HCT116 (cell line): ENCODE measurements around the gene KRTAP5-3. TPM values are rescaled to one million over a fixed set of nuclear protein-coding genes. Genes with fewer than 3 reads are reported as not detected.

ENCODE experiments used
- ATAC-seq: fragments of 200-7000 bp; cut with Tn5 transposase; 2 replicates; pipeline ENCODE4 v1.9.1; 2020; ENCODE audit warnings: mild to moderate bottlenecking, moderate library complexity
- BruUV-seq: library from RNA; stranded (reverse); fragments of 400-500 nt; replicated peaks from 2 replicates; lab custom pipeline; 2021; lab: Mats Ljungman, UMichigan
- CTCF ChIA-PET: fragments of 300-600 bp; sonication (Branson Sonifier 250); formaldehyde crosslinking; loops from one replicate; lab custom pipeline; 2021; ENCODE audit warnings: antibody characterized with exemption; lab: Charles Lee
- POLR2A ChIA-PET: fragments of 300-600, 350-600 bp; sonication (Branson Sonifier 250); formaldehyde crosslinking; loops from one replicate; lab custom pipeline; 2021; ENCODE audit warnings: antibody characterized with exemption; lab: Charles Lee
- RAD21 ChIA-PET, 2 experiments: fragments of 300-600 bp; sonication (Branson Sonifier 250); formaldehyde crosslinking; loops; one replicate each; lab custom pipeline; 2023; ENCODE audit warnings: low total read pairs in 2 of 2; ENCODE audit not compliant: uncharacterized antibody in 2 of 2, unreplicated experiment in 2 of 2, low non-redundant PET in 1 of 2; lab: Charles Lee
- DNase-seq: peaks from one replicate; pipeline ENCODE4 v3.0.0-alpha.2; 2010; ENCODE audit warnings: low read depth, low spot score
- H2AFZ ChIP-seq: fragments of 200-600 bp; shearing (Covaris generic), sonication (generic); 2 replicates; pipeline ENCODE4 v1.6.1; 2017; ENCODE audit warnings: low read depth, mixed run types, mixed read lengths, antibody characterized with exemption, low read length; ENCODE audit not compliant: poor library complexity, severe bottlenecking
- H3K27ac ChIP-seq: 2 replicates; pipeline ENCODE4 v1.5.1; 2012; ENCODE audit warnings: low read depth, low read length
- H3K27me3 ChIP-seq: fragments of 200-600 bp; sonication (generic); 2 replicates; pipeline ENCODE4 v1.6.1; 2016; ENCODE audit warnings: mixed run types, low read length, mixed read lengths; ENCODE audit not compliant: insufficient read depth
- H3K36me3 ChIP-seq, 2 experiments: fragments of 200-500 bp in 1 of 2; fragments of 200-600 bp in 1 of 2; sonication (Bioruptor generic) in 1 of 2; sonication (generic) in 1 of 2; 2 replicates each; pipeline versions ENCODE4 v1.5.1 to v1.6.1; 2014 to 2016; ENCODE audit warnings: low read length in 2 of 2, inconsistent platforms in 1 of 2, mixed read lengths in 1 of 2, mixed run types in 1 of 2; ENCODE audit not compliant: insufficient read depth in 2 of 2, control insufficient read depth in 1 of 2
- H3K4me1 ChIP-seq, 2 experiments: fragments of 200-600 bp in 1 of 2; sonication (generic) in 1 of 2; 2 replicates each; pipeline versions ENCODE4 v1.5.1 to v1.6.1; 2012 to 2017; ENCODE audit warnings: low read length in 2 of 2, inconsistent platforms in 1 of 2, mild to moderate bottlenecking in 1 of 2, mixed read lengths in 1 of 2, mixed run types in 1 of 2, moderate library complexity in 1 of 2; ENCODE audit not compliant: insufficient read depth in 2 of 2, control insufficient read depth in 1 of 2
- H3K4me2 ChIP-seq: fragments of 200-600 bp; sonication (generic); 2 replicates; pipeline ENCODE4 v1.6.1; 2017; ENCODE audit warnings: mixed run types, low read length, mixed read lengths
- H3K4me3 ChIP-seq, 2 experiments: fragments of 200-600 bp in 1 of 2; sonication (generic) in 1 of 2; replicated peaks in 1 of 2; 2 replicates each; pipeline ENCODE4 v1.5.1; 2011 to 2016; ENCODE audit warnings: low read length in 2 of 2, control low read depth in 1 of 2, low read depth in 1 of 2, mild to moderate bottlenecking in 1 of 2, mixed read lengths in 1 of 2, mixed run types in 1 of 2
- H3K79me2 ChIP-seq: fragments of 200-600 bp; sonication (generic); 2 replicates; pipeline ENCODE4 v1.6.1; 2017; ENCODE audit warnings: mild to moderate bottlenecking, mixed run types, low read length, moderate library complexity, mixed read lengths; ENCODE audit not compliant: insufficient read depth
- H3K9ac ChIP-seq: fragments of 200-600 bp; sonication (generic); 2 replicates; pipeline ENCODE4 v1.6.1; 2016; ENCODE audit warnings: low read length, mixed read lengths
- H3K9me2 ChIP-seq: fragments of 200-600 bp; sonication (generic), shearing (Covaris generic); 2 replicates; pipeline ENCODE4 v1.6.1; 2017; ENCODE audit warnings: mixed run types, mild to moderate bottlenecking, moderate library complexity; ENCODE audit not compliant: insufficient read depth
- H3K9me3 ChIP-seq, 2 experiments: fragments of 200-500 bp in 1 of 2; fragments of 200-600 bp in 1 of 2; sonication (Bioruptor generic) in 1 of 2; sonication (generic) in 1 of 2; 2 replicates each; pipeline ENCODE4 v1.6.1; 2014 to 2017; ENCODE audit warnings: low read length in 2 of 2, mixed read lengths in 2 of 2, inconsistent platforms in 1 of 2, low read depth in 1 of 2, mild to moderate bottlenecking in 1 of 2, mixed run types in 1 of 2, moderate library complexity in 1 of 2; ENCODE audit not compliant: control insufficient read depth in 1 of 2, insufficient read depth in 1 of 2
- H4K20me1 ChIP-seq: fragments of 200-600 bp; sonication (generic), shearing (Covaris generic); 2 replicates; pipeline ENCODE4 v1.6.1; 2017; ENCODE audit warnings: mixed run types, mild to moderate bottlenecking, moderate library complexity; ENCODE audit not compliant: insufficient read depth
- ATF3 ChIP-seq: IDR thresholded peaks from 2 replicates; pipeline ENCODE4 v1.6.1; 2012
- CEBPB ChIP-seq: IDR thresholded peaks from 2 replicates; pipeline ENCODE4 v1.6.1; 2012; ENCODE audit warnings: low read depth
- CTCF ChIP-seq, 3 experiments: fragments of 200-600 bp in 1 of 3; sonication (generic) in 1 of 3; IDR thresholded peaks in 2 of 3; conservative IDR thresholded peaks in 1 of 3; 2 replicates each; pipeline ENCODE4 v1.5.1; 2012 to 2017; ENCODE audit warnings: low read depth in 2 of 3, low read length in 2 of 3, antibody characterized with exemption in 1 of 3, borderline replicate concordance in 1 of 3, control low read depth in 1 of 3, mild to moderate bottlenecking in 1 of 3, mixed read lengths in 1 of 3, mixed run types in 1 of 3, moderate library complexity in 1 of 3; ENCODE audit not compliant: insufficient read depth in 1 of 3
- ELF1 ChIP-seq: IDR thresholded peaks from 2 replicates; pipeline ENCODE4 v1.6.1; 2012; ENCODE audit warnings: low read depth, borderline replicate concordance
- EZH2 ChIP-seq: fragments of 200-600 bp; sonication (generic); IDR thresholded peaks from 2 replicates; pipeline ENCODE4 v1.6.1; 2017; ENCODE audit warnings: antibody characterized with exemption, mixed run types
- JUND ChIP-seq: IDR thresholded peaks from 2 replicates; pipeline ENCODE4 v1.6.1; 2012
- POLR2A ChIP-seq: IDR thresholded peaks from 2 replicates; pipeline ENCODE4 v1.7.0; 2011; ENCODE audit warnings: borderline replicate concordance; ENCODE audit not compliant: insufficient read depth, insufficient read length; ENCODE audit errors: extremely low read depth
- POLR2AphosphoS5 ChIP-seq: IDR thresholded peaks from 2 replicates; pipeline ENCODE4 v1.6.1; 2011; ENCODE audit warnings: mild to moderate bottlenecking, low read depth, low read length, moderate library complexity
- RAD21 ChIP-seq: IDR thresholded peaks from 2 replicates; pipeline ENCODE4 v1.6.1; 2012; ENCODE audit warnings: low read depth, mild to moderate bottlenecking
- REST ChIP-seq: IDR thresholded peaks from 2 replicates; pipeline ENCODE4 v1.6.1; 2012; ENCODE audit warnings: low read depth
- SIN3A ChIP-seq: IDR thresholded peaks from 2 replicates; pipeline ENCODE4 v1.6.1; 2012; ENCODE audit warnings: low read depth
- TCF7L2 ChIP-seq: IDR thresholded peaks from 2 replicates; pipeline ENCODE4 v1.7.0; 2011; ENCODE audit warnings: borderline replicate concordance, inconsistent platforms; ENCODE audit not compliant: insufficient read depth, insufficient read length; ENCODE audit errors: extremely low read depth
- ZBTB33 ChIP-seq: IDR thresholded peaks from 2 replicates; pipeline ENCODE4 v1.6.1; 2011; ENCODE audit warnings: mild to moderate bottlenecking, low read length, moderate library complexity; ENCODE audit not compliant: insufficient replicate concordance; ENCODE audit errors: extremely low read depth
- ZFX ChIP-seq: fragments of 450-650 bp; IDR thresholded peaks from 2 replicates; pipeline ENCODE4 v1.6.1; 2017
- intact Hi-C: fragments of 100-400 bp; cut with micrococcal nuclease; formaldehyde crosslinking; loops from 2 replicates; pipeline ENCODE4 v1.10.0; 2022
- total RNA-seq: library from RNA; stranded (reverse); gene quantifications from one replicate; pipeline ENCODE4 v1.2.1, GENCODE V29; 2021; ENCODE audit not compliant: unreplicated experiment

KRTAP5-3 gene
- total RNA-seq, 1 experiment from 2014 or later, result not detected

GRCh38 chr11:1561955-1562354, 46.3 kb downstream of the KRTAP5-3 start:
- no peak overlapping the region for H3K27ac ChIP-seq
- H3K36me3 ChIP-seq, result no peaks in the 10 kb centered on the region; a peak in 1 of 4 replicates
- H4K20me1 ChIP-seq, result no peaks in the 10 kb centered on the region
- no peak for DNase-seq
- H3K4me2 ChIP-seq, result no peak overlapping the region
- ATAC-seq, result no peak
- H3K9ac ChIP-seq, result no peak overlapping the region
- POLR2A ChIA-PET, result no interaction called here
- intact Hi-C loops, result no loop called here
- no peaks in the 10 kb centered on the region for H3K27me3 ChIP-seq
- no peaks in the 10 kb centered on the region for H3K79me2 ChIP-seq
- BruUV-seq, result no TSS peak
- peaks cover 23 to 26% of the 10 kb centered on the region in 2 experiments for H3K4me1 ChIP-seq
- CTCF ChIA-PET, result no interaction called here
- H3K9me3 ChIP-seq, result no peaks in the 10 kb centered on the region
- RAD21 ChIA-PET, result no interaction called here
- H3K9me2 ChIP-seq, result no peaks in the 10 kb centered on the region
- no peak overlapping the region for H3K4me3 ChIP-seq
- H2AFZ ChIP-seq, result no peak overlapping the region
- TF ChIP-seq POLR2A (no peak), ELF1 (no peak), RAD21 (no peak), JUND (no peak), ZFX (no peak), CTCF (IDR thresholded peaks at IDR 0.05 in 2 of 3, conservative IDR thresholded peaks at IDR 0.05 in 1 of 3; ENCODE audit: borderline replicate concordance in 1 of 3, insufficient read depth in 1 of 3, low read depth in 2 of 3, low read length in 2 of 3) (no peak), EZH2 (no peak), POLR2AphosphoS5 (no peak), ZBTB33 (no peak), SIN3A (no peak), TCF7L2 (no peak), ATF3 (no peak), CEBPB (no peak), REST (no peak)
